Measurements from ENCODE around the gene EPS8L3.

EPS8L3 gene

DNA sequence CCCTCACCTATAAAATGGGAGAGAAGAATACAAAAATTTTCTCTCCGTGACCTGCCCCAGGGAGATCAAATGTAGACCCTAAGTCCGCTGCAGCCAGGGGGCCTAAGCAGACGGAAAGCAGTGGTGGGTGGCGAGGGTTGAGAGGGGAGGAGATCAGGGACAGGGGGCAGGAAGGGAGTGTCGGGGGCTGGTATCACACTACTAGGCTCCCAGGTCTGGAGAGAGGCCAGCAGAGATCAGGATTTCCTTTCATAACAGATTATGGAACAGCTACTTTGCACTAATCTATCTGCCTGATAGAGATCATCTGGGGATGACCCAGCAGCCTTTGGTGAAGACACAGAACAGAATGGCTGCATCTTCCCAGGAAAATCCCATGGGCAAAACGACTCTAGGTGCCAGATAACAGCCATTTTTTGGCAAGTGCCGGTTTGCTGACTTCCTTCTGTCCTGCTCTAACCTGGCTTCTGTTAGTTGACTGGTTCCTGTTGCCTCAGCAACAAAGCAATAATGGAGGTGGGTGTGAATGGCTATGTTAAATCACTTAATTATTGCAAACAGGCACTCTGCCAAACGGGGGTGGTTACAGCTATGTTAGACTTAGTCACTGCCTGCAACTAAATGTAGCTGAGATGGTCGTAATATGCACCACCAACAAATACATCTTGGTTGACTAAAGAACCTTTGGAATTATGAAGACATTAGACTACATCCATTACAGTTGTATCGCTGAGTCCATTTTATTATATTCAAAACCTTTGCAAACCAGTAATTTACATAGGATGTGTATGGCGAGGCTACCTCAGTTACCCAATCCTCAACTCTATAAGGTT lies 30.0 kb upstream of the EPS8L3 start:
- in situ Hi-C loops (cut with MboI; ENCODE audit: low sequenced_read_pairs), result no loop called here

DNA sequence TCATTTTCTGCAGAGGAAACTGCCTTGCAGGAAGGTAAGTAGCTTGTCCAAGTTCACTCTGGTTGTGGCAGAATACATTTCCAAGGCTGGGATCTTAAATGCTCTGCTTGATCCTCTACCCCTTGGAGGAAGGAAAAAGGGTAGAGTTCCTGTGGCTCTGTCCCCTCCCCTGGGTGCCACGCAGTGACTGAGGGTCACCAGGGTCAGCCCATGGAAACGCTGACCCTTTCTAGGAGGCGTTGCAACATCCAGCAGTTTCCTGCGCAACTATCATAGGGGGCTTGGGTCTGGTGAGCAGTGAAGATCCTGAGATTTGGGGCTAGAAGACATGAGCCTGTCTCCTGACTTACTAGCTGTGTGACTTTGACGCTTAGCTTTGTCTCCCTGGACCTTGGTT lies 29.4 kb upstream of the EPS8L3 start:
- in situ Hi-C loops (cut with MboI; ENCODE audit: low sequenced_read_pairs), result no loop called here

DNA sequence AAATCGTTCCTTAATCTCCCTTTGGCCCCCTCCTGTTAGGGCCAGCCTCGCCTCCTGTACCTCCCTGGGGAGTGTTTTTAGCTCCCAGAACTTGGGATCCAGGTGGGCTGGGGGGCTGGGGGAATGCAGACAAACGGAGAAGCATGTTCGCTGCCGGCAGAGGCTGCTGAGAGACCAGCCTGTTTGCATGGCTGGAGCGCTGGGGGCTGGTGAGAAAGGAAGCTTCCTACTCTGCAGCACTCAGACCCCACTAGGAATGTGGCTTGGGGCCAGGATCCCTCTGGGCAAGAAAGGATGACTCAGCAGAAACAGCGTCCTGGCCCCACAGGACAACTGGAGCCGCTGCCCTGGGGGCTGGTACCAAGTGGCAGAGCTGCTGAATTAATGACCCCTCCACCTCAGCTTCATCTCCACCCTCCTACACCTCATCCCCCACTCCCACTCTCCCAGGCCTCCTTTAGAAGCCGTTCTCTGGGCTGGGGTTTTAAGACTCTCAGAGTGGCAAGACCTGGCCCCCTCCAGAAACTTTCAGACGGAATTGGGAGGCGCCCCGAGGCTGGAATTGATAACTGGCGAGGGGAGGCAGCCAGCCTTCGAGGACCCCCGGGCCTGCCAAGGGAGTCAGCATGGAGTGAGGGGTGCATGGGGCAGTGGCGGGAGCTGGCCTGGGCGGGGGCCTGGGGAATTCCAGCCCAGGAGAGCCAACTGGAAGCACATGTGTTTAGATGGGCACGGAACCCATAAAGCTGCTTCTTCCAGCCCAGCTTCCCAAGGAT lies 28.5 kb upstream of the EPS8L3 start:
- in situ Hi-C loops (cut with MboI; ENCODE audit: low sequenced_read_pairs), result no loop called here

DNA sequence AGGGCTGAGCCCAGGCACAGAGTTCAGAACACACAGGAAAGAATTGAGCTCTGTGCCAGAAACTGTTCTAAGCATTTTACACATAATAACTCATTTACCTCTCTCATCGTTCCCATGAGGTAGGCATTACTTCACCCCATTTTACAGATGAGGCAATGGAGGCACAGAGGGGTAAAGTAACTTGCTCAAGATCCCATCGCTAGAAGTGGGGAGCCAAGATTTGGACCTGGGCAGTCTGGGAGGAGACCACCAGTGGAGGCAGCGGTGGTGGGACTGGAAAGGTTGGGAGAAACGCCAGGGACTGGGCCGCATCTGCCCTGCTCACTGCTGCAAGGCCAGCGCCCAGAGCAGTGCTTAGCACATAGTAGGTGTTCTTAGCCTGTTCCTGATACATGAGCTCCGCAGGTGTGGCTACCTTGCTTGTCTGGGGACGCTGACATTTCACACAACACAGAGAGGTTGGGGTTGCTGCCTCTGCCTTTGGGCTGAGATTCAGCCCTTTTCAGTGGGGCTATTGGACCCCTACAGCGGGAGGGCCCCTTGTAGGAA lies 27.8 kb upstream of the EPS8L3 start:
- in situ Hi-C loops (cut with MboI; ENCODE audit: low sequenced_read_pairs), result no loop called here

DNA sequence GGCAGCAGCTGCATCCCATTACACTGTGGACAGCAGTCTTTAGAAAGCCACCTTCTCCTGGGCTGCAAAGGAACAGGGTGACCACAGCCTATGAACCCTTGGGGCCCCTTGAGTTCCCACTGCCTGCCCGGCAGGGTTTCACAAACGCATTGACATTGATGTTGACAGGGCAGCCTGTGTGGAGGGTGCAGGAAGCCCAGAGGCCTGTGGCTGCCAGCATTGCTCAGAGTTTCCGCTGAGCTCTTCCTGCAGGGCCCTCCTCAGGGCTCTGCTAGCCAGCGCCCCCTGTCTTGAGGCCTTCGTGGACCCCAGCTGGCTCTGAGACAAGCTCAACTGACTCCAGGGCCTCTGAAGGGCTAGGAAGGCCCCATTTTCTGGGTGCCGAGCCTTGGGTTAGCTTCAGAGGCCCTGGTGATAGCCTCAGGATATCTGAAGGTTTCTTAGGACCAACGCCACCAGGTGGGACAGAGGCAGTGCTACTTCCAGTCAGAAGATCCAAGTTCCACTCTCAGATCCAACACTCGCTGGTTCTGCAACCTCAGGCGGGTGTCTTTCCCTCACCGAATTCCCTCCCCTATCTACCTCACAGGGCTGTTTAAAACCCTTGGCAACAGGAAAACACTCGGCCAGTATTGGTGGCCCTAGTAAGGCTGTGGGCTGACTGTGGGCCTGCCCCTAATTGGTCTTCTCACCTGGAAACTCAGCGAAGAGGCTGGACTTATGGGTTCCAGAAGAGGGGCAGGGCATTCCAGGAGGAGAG lies 27.2 kb upstream of the EPS8L3 start:
- in situ Hi-C loops (cut with MboI; ENCODE audit: low sequenced_read_pairs), result no loop called here

DNA sequence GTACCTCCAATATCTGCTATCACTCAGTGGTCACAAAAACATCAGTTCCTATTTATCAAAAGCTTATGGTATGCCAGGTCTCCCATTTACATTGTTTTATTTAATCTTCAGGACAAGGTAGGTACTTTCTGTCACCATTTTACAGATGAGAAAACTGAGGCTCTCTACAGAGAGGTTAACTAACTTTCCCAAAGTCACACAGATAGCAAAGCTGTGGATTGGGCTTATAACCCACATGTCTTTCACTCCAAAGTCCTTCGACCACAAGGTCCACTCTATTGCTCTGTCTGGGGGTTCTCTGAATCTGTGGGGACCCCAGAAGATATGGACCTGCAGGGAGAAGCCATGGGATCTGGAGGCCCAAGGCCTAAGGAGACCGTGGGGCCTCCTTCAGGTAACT lies 26.6 kb upstream of the EPS8L3 start:
- in situ Hi-C loops (cut with MboI; ENCODE audit: low sequenced_read_pairs), result no loop called here

DNA sequence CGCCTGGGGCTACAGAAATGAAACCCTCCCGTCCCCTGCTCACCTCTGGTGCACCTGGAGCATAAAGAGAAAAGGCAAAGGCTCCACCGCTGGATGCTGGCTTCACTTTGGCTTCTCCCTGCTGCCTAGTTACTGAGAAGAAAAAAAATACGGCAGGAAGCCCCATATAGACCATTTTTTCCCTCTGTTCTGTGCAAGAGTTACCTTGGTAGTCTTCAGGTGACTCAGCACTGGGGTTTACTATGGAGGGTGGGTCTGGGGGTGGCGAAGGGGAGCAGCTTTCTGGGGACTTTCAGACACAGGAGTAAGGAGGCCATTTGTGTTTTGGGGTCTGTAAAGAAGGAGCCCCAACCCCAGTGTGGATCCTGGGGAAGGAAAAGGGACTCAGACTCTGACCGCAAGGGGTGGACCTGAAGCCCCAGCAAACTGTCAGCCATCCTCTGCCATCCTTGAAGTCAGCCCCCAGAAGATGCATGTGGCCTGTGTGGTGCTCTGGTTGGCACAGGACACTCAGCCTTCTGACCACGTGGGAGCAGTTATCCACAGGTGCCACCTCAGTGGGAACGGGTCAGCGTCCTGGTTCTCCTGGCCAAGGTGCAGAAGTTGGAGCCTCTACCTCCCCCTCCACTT lies 25.9 kb upstream of the EPS8L3 start:
- in situ Hi-C loops (cut with MboI; ENCODE audit: low sequenced_read_pairs), result no loop called here

DNA sequence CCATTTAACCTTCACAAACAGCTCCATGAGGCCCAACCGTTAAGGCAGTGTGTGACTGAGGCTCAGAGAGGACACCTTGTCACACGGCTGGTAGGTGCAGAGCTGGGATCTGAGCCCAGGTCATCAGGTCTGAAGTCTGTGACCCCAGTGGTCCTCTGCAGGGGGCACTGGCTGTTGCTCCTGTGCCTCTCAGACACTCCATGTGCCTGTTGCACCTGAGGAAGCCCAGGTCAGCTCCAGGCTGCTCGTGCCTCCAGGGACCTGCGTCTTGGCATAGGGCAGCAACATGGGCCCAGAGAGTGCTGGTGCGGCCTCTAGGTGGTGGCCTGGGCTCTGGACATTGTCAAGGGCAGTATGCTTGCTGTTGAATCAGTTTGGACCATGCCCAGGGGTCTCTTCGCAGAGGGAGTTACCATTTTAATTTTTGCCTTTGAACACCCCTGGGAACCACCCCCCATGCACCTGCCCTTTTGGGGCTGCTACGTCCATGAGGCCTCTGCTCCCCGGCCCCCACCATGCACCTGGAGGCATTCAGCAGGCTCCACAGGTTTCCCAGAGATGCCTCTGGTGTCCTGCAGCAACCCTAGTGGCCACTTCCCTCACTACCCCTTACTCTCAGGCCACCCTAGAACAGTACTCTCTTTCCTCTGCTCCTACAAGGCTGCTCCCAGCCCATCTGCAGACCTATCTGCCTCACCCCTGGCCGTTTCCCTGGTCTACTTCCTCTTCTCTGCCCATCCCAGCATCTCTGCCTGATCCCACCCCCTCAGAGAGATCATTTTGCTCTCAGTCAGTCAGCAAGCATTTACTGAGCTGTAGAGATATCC lies 25.2 kb upstream of the EPS8L3 start:
- in situ Hi-C loops (cut with MboI; ENCODE audit: low sequenced_read_pairs), result no loop called here

DNA sequence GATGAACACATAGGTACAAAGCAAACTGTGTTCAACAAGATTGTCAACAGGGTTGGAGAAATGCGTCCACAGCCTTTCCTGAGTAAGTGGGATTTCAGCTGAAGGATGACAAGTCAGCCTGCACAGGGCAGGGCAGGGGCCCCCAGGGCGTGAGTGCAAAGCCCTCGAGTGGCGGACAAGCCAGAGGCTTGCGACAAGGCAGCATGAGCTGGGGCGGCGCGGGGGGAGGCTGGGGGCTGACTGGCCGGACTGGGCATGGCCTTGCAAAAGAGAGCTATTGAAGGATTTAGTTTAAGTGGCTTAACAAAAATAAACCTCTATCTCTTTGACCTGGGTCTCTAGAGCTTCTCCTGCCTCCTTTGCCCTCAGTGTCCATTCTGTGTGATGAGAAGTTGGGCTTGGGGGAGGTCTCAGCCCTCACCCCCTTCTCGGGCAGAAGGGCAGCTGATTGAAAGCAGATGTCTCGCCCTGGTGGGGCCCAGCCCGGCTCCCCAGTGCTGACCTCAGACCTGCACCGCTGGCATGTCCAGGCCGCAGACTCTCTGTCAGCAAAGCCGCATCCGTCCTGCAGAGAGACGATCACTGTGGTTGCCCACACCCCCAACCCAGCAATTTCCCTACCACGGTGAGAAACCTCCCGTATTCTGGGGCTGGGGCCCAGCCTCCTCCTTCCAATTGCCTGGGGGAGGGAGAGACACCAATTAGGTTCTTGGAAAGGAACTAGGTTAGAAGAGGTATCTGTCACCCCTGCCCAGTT lies 24.3 kb upstream of the EPS8L3 start:
- in situ Hi-C loops (cut with MboI; ENCODE audit: low sequenced_read_pairs), result no loop called here

DNA sequence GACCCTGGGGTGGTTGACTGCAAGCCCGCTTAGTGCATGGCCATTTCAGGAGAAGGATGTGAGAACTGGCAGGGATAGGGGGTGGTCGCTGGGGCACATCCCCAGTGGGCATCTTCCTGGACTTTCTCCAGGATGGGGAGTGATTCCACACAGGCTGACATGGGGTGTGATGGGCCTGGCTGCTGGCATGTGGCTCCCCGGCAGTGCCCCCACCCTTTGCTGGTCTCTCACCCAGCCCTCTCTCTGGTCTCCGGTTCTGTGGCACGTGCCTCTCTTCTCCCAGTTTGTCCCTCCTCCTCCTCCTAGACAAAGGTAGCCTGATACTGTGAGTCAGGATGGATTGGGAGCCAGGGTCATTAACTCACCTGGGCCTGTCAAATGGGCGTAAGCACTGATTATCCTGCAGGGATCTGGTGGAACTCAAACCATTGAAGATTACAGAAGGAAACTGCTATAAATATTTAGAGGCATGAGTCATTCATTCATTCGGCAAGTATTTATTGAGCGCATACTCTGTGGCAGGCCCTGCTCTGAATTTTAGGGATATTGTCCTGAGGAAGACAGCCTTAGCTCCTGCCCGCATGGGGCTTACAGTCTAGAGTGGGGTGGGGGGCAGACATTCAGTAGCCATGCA lies 23.6 kb upstream of the EPS8L3 start:
- in situ Hi-C loops (cut with MboI; ENCODE audit: low sequenced_read_pairs), result no loop called here

DNA sequence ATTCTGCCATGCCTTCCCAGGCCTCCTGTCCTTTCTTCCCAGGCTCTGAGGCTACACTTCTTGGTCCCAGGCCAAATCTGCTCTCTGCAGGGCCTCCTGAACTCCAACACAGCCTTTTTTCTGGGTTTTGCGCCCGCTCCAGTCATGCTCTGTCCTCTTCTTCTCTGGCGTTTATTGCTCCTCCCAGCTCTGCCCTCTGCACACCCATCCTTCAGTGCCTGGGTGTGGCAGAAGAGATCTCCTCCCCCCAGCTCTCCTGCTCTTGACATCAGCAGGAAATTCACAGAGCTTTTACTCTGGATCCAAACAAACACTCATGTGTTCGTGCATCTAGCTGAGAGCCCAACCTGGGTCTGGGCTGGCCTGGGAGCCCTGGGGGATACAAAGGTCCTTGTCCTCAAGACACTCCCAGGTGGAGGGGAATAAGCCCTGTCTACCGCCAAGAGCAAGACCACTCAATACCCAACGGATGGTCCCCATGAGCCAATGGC lies 22.9 kb upstream of the EPS8L3 start:
- in situ Hi-C loops (cut with MboI; ENCODE audit: low sequenced_read_pairs), result no loop called here

DNA sequence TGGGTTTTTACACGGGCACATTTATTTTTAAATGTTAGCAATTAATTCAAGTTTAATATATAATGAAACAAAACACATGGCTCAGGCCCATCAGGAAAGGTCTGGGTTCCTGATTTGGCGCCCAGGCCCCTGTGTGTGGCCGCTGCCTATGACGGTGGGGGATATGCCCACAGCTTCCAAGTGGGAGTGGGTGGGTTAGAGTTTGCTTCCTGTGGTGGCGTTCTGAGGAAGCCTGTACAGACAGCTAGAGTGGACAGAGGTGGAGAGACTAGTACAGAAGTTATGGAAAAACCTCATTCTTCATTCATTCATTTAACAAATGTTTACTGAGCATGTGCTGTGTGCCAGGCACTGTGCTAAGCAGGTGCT lies 22.4 kb upstream of the EPS8L3 start:
- in situ Hi-C loops (cut with MboI; ENCODE audit: low sequenced_read_pairs), result no loop called here

DNA sequence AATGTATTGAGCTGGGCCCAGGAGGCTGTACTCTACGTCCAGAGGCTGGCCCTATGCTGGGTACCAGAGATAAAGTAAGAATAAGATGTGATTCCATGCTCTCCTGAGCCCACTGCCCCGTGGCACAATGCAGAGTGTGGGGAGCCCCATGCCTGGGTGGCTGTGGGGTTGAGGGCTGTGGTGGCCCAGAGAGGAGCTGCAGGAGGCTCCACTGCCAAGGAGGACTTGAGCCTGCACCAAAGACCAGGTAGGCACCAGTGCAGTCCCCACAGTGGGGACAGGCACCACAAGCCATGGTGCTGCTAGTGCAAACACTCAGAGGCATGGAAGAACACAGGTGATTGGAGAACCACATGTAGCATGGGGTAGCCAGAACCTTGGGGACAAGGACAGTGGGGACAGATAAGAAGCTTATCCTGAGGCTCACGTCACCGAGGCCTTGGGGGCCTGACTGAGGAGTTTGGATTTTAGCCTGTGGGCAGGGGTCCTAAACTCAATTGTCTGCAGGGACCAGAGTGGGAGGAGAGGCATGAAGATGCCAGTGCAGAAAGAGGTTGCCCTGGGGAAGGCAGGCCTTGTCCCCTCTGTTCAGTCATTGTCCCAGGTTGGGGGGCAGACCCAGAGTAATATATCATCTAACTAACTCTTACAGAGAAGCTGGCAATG lies 21.9 kb upstream of the EPS8L3 start:
- in situ Hi-C loops (cut with MboI; ENCODE audit: low sequenced_read_pairs), result no loop called here

DNA sequence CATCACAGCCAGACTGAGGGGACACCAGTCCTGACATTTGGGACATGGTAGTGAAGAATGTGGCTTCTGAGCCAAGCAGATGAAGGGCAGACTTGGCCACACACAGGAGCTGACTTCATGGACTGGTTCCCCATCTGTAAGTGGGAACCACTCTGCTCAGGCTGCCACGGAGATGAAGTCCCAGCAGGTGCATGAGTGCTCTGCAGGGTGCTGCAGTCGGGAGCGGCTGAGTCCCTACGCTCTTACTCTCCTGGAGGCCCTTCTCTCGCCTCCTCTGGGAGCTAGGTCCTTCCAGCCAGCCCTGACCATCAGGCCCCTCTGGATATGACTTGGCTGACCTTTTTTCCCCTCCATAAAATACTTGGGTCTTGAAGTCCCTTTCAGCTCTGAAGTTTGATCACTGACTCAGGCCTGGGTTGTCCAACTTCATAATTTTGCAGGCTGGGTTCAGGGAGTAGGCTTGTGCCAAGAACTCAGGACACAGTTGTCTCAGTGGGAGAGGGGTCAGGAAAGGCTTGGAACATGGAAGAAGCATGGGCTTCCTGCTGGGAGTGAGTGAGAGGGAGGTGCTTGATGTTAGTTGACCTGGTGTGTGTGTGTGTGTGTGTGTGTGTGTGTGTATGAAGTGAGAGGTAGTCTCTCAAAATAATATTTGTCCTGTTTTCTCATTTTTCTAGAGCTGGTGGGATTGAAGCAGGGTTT lies 21.0 kb upstream of the EPS8L3 start:
- in situ Hi-C loops (cut with MboI; ENCODE audit: low sequenced_read_pairs), result no loop called here

DNA sequence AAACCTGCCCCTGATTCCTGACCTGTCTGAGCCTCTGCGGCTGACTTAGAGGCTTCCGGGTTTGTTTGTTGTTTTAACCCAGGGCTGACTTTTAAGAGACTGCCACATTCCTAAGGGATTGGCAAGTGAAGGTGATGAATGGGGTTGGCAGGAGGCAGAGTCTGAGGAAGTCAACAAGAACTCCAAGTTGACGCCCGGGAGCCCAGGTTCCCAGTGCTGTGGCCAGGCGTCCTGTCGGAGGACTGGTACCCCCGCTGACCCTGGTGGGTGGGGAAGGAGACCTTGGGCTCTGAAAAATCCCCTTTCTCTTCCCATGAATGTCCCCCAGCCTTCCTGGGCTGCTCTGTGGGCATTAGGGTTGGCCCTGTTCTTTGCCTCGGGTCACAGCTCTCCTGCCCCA lies 19.7 kb upstream of the EPS8L3 start:
- in situ Hi-C loops (cut with MboI; ENCODE audit: low sequenced_read_pairs), result no loop called here

DNA sequence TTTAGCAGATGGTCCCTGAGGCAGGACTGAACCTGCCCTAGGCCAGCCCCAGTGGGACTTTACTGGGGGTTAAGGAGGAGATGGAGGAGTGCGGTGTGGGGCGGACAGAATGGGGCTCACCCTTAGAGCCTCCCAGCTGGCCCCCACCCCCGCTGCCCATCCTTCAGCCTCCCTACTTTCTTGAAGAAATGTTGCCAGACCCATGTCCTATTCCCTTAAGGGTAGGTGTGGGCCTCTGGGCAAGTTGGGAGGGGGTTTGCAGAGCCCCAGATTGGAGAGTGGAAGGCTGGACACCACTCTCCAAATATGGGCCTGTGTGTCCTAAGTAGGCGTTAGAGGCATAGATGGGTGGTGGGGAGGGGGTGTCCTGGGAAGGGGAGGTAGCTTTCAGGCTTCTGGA lies 19.2 kb upstream of the EPS8L3 start:
- in situ Hi-C loops (cut with MboI; ENCODE audit: low sequenced_read_pairs), result no loop called here

DNA sequence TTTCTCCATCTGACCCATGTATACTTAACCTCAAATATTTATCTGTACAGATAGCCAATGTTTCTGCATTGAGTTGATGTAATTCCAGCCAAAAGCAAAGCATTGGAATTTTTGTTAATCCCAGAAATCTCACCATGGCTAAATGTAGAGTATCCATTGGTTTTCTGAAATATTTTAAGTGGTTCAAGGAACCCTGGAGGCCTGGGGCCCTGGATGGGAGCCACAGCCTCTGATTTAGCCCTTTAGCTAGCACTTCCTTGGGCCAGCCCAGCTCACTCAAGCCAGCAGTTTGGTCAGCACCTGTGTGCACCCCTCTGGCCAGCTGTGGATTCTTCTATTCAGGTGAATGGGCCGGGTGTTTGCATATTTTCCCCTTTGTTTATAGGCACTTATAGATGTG lies 18.8 kb upstream of the EPS8L3 start:
- in situ Hi-C loops (cut with MboI; ENCODE audit: low sequenced_read_pairs), result no loop called here

DNA sequence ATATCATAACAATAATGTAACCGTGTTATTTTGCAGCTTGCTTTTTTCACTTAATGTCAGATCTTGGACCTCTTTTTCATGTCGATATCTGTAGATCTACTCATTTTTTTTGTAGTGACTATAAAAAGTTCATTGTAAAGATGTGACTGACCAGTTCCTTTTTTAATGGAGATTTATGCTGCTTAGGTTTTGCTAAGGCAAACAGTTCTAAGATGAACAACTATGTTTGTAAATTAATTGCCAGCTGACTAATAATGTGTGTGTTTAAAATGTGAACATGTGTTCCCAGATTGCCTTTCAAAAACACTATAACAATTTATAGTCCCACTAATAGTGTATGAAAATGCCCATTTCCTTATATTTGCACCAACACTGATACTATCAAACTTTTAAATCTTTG lies 18.1 kb upstream of the EPS8L3 start:
- in situ Hi-C loops (cut with MboI; ENCODE audit: low sequenced_read_pairs), result no loop called here

All from hTERT RPE-1 (cell line).